SKM-1 treated with dmso at 0.1 percent for 144 hours (cell line): ENCODE measurements around the gene AMZ1.
"Not testable (repeated sequence)": the region's sequence is repeated elsewhere in the genome, so short reads cannot be mapped to it uniquely, and the experiment has no call there.

Experiments
- DNase-seq: peaks from one replicate; lab custom pipeline; 2025; ENCODE audit not compliant: unreplicated experiment; lab: John Stamatoyannopoulos, UW

AMZ1 gene

GRCh38 chr7:2689343-2689847, 1.4 kb downstream of the AMZ1 start:
- no peak for DNase-seq

DNA sequence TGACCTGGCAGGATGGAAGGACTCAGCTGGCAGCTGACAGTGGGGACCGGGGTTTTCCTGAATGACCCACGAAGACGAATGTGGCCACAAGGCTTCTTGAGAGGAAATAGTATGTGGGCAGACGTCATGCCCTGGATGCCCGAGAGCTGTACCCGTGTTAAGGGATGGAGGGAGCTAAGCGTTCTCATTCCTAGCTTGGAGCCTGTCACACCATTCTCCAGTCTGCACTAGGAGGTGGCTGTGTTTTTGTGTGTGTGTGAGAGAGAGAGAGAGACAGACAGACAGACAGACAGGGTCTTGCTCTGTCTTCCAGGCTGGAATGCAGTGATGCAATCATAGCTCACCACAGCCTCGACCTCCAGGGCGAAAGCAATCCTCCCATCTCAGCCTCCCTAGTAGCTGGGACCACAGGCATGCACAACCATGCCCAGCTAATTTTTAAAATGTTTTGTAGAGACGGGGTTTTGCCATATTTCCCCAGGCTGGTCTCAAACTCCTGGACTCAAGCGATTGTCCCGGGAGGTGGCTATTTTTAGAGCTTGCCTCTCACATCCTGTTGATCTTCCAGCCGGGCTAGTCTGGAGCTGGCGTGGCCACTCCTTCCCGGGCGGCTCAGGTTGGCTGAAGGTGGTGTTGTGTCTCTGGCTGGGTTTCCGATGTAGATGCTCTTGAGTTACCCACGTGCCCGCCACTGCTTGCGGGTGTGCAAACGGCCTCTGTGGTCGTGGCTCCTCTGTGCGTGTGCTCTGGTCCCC, 2.1 kb downstream of the AMZ1 start:
- DNase-seq = no peak

DNA sequence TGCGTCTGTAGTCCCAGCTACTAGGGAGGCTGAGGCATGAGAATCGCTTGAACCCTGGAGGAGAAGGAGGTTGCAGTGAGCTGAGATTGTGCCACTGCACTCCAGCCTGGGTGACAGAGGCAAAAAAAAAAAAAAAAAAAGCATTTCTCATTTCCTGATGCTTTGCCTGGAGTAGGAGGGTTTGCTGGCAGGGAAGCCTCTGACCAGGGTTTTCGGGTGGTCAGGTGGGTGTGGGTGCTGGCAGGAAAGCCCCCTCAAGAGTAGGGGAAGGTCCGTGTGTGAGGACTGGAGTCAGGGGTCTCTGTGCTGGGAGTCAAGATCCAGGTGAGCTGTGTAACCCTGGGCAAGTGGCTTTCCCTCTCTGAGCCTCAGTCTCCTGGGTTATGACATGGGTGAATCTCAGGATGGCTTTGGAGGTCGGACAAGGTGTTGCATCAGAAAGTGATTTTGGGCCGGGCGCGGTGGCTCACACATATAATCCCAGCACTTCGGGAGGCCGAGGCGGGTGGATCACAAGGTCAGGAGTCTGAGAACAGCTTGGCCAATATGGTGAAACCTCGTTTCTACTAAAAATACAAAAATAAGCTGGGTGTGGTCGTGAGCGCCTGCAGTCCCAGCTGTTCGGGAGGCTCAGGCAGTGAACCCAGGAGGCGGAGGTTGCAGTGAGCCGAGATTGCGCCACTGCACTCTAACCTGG, 3.2 kb downstream of the AMZ1 start:
- no peak for DNase-seq

- not testable (repeated sequence) for DNase-seq
Measured at GRCh38 chr7:2691932-2692439, 4.0 kb downstream of the AMZ1 start.

- no peak for DNase-seq
Measured at GRCh38 chr7:2692543-2692942, 4.5 kb downstream of the AMZ1 start.

GRCh38 chr7:2693420-2694121, 5.6 kb downstream of the AMZ1 start:
- not testable (repeated sequence) for DNase-seq

- DNase-seq = not testable (repeated sequence)
Measured at GRCh38 chr7:2694122-2694436, 6.1 kb downstream of the AMZ1 start.

DNA sequence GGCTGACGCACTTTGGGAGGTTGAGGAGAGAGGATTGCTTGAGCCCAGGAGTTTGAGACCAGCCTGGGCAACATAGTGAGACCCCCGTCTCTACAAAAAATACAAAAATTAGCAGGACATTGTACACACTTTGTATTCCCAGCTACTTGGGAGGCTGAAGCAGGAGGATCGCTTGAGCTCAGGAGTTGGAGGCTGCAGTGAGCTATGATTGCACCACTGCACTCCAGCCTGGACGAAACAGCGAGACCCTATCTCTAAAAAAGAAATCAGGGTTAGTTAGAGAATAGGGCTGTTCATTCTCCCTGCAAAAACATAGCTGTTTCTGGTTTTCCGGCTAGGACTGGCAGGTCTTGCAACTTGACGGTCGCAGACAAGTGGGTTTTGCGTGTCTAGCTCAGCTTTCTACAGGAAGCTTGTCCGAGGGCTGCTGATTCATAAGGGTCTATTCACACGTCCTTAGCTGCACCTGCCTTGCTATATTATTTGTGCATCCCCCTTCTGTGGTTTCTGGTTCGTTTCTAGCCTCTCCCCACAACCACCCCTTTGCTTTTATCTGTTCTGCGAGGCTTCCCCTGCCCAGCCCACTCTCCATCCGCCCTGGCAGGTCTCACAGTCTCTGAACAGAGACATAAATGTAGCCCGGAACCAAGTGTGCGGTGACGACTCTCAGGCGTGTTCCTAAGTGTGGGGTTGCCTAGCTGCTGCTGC, 10.7 kb downstream of the AMZ1 start:
- DNase-seq = no peak

- no peak for DNase-seq
Measured at GRCh38 chr7:2699289-2699620, 11.3 kb downstream of the AMZ1 start.

DNA sequence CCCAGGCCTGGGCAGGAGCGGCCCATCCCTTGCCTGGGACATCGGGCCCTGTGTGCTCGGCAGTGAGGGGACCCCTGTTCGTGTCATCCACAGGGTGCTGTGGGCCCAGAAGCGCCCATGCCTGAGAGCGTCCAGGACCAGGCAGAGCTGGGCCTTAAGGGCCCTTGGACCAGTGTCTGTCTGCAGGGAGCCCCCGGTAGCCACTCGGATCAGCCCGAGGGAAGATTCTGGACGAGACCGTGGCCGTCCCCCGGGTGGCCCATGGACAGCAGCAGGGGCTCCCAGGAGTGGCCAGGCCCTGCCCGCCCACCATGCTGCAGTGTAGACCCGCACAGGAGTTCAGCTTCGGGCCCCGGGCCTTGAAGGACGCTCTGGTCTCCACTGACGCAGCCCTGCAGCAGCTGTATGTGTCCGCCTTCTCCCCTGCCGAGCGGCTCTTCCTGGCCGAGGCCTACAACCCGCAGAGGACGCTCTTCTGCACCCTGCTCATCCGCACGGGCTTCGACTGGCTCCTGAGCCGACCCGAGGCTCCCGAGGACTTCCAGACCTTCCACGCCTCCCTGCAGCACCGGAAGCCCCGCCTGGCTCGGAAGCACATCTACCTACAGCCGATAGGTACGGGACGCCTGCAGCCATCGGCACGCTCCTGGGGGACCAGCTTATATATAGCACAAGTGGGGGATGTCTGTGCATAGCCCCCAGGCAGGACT, 12.3 kb downstream of the AMZ1 start:
- no peak for DNase-seq

GRCh38 chr7:2701424-2701823, 13.4 kb downstream of the AMZ1 start:
- DNase-seq = no peak

DNA sequence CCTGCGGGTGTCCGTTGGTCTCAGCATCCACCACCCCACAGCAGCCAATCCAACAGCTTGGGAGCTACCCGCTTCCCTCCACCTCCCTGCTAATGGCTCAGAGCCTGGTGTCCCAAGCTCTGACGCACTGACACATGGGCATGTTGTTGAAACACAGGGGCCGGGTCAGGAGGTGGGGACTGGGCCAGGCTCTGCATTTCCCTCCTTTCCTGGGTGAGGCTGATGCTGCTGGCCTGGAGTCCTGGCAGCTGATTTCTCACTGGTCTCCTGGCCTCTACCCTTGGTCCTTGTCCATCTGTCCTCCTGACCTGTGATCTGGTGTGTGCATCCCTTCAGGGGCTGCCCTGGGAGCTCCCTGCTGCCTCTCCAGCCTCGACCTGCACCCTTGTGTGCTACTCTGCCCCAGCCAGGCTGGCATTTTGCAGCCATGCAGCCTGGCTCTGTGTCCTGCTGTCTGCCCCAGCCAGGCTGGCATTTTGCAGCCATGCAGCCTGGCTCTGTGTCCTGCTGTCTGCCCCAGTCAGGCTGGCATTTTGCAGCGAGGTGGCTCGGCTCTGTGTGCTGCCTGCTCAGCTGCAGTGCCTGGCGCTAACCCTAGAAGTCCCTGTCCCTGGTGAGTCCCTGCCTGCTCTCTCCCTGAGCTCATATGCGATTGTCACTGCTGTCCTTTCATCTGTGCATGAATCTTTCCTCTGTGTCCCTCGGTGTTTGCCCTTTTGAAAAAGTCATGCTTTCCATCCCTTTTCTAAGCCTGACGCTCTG, 14.0 kb downstream of the AMZ1 start:
- DNase-seq = no peak

DNA sequence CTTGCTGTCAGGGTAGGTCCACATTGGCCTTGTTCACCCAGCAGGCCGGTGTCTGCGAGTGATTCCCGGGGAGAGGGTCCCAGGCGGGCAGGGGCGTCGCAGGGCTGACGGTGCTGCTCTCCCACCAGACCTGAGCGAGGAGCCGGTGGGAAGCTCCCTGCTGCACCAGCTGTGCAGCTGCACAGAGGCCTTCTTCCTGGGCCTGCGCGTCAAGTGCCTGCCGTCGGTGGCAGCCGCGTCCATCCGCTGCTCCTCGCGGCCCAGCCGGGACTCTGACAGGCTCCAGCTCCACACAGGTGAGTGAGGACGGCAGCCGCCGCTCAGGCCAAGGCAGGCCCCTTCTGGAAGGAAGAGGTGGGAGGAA, 14.6 kb downstream of the AMZ1 start:
- no peak for DNase-seq

GRCh38 chr7:2705371-2706096, 17.5 kb downstream of the AMZ1 start:
- DNase-seq = no peak

- no peak for DNase-seq
Measured at GRCh38 chr7:2706685-2707126, 18.7 kb downstream of the AMZ1 start.

DNA sequence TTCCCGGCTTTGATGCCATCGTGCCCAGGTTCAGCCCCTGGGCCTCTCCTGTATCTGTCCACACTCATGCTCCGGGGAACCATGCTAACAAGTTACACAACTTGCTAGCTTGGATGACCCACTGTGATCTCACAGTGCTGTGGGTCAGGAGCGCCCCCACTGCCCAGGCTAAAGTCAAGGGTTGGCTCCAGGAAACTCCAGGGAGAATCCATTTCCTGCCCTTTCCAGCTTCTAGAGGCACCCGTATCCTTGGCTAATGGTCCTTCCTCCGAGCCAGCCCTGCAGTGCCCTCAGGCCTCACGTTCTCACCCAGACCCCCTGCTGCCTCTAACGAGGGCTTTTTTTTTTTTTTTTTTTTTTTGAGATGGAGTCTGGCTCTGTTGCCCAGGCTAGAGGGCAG, 19.5 kb downstream of the AMZ1 start:
- no peak for DNase-seq

- DNase-seq = no peak
Measured at GRCh38 chr7:2708041-2708440, 20.0 kb downstream of the AMZ1 start.

- DNase-seq = no peak
Measured at GRCh38 chr7:2708547-2709310, 20.7 kb downstream of the AMZ1 start.
